Adrenal gland (tissue), 12 donors: ENCODE data around the gene LTC4S. TPM values are rescaled to one million over a fixed set of nuclear protein-coding genes. Genes with fewer than 3 reads are reported as not detected.
"Not testable (repeated sequence)": the region's sequence is repeated elsewhere in the genome, so short reads cannot be mapped to it uniquely, and the experiment has no call there.

ENCODE experiments used
- DNase-seq, 7 donors: peaks; one replicate each; pipeline ENCODE4 v3.0.0-alpha.2; 2019 to 2020
- H3K27ac ChIP-seq, 5 donors: fragments of 200-600 bp; sonication (generic) in 4 of 5; 1 replicate in 3 of 5; 2 replicates in 2 of 5; pipeline versions ENCODE4 v1.5.1 to v1.8.0; 2016 to 2020; ENCODE audit warnings: mild to moderate bottlenecking in 1 of 5
- H3K27me3 ChIP-seq: fragments of 200-600 bp; 2 replicates; pipeline ENCODE4 v1.8.0; 2021
- H3K36me3 ChIP-seq, 2 donors: fragments of 200-600 bp; replicated peaks in 1 of 2; 1 replicate in 1 of 2; 2 replicates in 1 of 2; pipeline versions ENCODE4 v1.5.1 to v1.8.0; 2018 to 2022
- H3K4me1 ChIP-seq, 2 donors: fragments of 200-600 bp; replicated peaks in 1 of 2; 1 replicate in 1 of 2; 2 replicates in 1 of 2; pipeline versions ENCODE4 v1.5.1 to v1.8.0; 2018 to 2021
- H3K4me3 ChIP-seq, 4 donors: fragments of 200-600 bp; sonication (generic) in 3 of 4; one replicate each; pipeline ENCODE4 v1.5.1; 2016 to 2018
- H3K9me3 ChIP-seq, 3 donors: fragments of 200-600 bp; sonication (generic) in 1 of 3; replicated peaks in 1 of 3; 1 replicate in 2 of 3; 2 replicates in 1 of 3; pipeline versions ENCODE4 v1.5.1 to v1.8.0; 2016 to 2021
- CTCF ChIP-seq, 6 experiments: fragments of 450-650 bp in 4 of 6; fragments of 200-600 bp in 2 of 6; sonication (generic) in 1 of 6; IDR thresholded peaks; 1 replicate in 5 of 6; 2 replicates in 1 of 6; pipeline versions ENCODE4 v1.5.1 to v1.8.0; 2016 to 2021; ENCODE audit warnings: antibody characterized with exemption in 6 of 6, mild to moderate bottlenecking in 2 of 6, moderate library complexity in 1 of 6
- POLR2A ChIP-seq, 2 donors: fragments of 450-650 bp; IDR thresholded peaks; one replicate each; pipeline ENCODE4 v1.6.1; 2017; ENCODE audit warnings: antibody characterized with exemption in 2 of 2, mild to moderate bottlenecking in 2 of 2, moderate library complexity in 1 of 2
- WGBS, 4 donors: extraction: QIAGEN DNeasy Blood & Tissue Kit in 2 of 4; methylation state at CpG; one replicate each; pipeline versions ENCODE4 v1.1.5 to v1.1.7; 2013 to 2017; 5-methylcytosine and 5-hydroxymethylcytosine counted together
- intact Hi-C, 2 donors: fragments of 100-400 bp; cut with DNase I; formaldehyde crosslinking; loops; one replicate each; pipeline versions ENCODE4 v1.14.1 to v1.15.0; 2022 to 2023
- polyA plus RNA-seq, 3 donors: library from polyadenylated mRNA; stranded (reverse); fragments of 200-250 nt in 2 of 3; fragments of 350-450 nt in 1 of 3; fragmentation: Illumina TruSeq in 1 of 3; extraction: RNeasy Lipid Tissue Mini Kit (QIAGEN cat#74804) in 1 of 3; gene quantifications; one replicate each; pipeline ENCODE4 v1.2.3, GENCODE V29; 2013 to 2014
- total RNA-seq, 9 donors: library from RNA; depleted of rRNA in 4 of 9; stranded (reverse); fragments of >200 nt in 4 of 9; fragments of 120-200 nt in 1 of 9; fragmentation: NEBNext Ultra II Directional in 1 of 9; extraction: Animal tissue kit (Norgen Biotek cat#: 25700) in 1 of 9; gene quantifications; one replicate each; pipeline versions ENCODE4 v1.1.0 to v1.2.4, GENCODE V29; 2013 to 2023
- donor health status: healthy with polysubstance abuse.
- donor health status: Bipolar disorder and iron deficiency.
- donor health status: DM: yes; HTN: yes; CAD: no.
- donor health status: DM: no; HTN: no; CAD: no.
- donor health status: DM: no; HTN: no; CAD: no.
- donor health status: DM: yes; HTN: yes; CAD: no.

The LTC4S gene
- total and polyA plus RNA-seq, 12 donors, result 4.8 to 205 (median 24.1) TPM; not detected in 1

DNA sequence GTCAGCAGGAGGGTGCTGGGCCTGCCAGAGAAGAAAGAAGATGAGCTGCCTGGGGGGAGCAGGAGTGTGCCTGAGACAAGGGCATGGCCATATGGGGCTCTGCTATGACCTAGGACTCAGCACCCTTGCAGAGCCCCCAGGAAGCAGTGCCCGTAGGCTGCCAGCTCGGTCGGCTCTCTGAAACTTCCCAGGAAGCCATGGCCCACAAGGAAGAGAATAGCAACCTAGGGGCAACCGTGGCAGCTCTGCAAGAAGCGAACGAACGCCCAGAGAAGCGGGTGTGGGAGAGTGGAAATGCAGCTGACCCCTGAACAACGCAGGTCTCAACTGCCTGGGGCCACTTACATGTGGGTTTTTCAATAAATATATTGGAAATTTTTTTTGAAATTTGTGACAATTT lies 10.7 kb upstream of the LTC4S start:
- H3K27me3 ChIP-seq, result no peaks in the 10 kb centered on the region
- peaks cover 0 to 2% of the 10 kb centered on the region in 2 donors for H3K4me1 ChIP-seq
- no peaks in the 10 kb centered on the region for H3K9me3 ChIP-seq
- H3K4me3 ChIP-seq, result no peak overlapping the region
- TF ChIP-seq CTCF (IDR thresholded peaks at IDR 0.05), result no peak
- TF ChIP-seq POLR2A (IDR thresholded peaks at IDR 0.05), result no peak
- H3K27ac ChIP-seq, result no peak overlapping the region
- H3K36me3 ChIP-seq, result peaks cover 0 to 11% of the 10 kb centered on the region in 2 donors
- WGBS, 4 donors, result 93 to 96% (median 95%) methylated on average over 9 of the region's 9 CpGs
- DNase-seq, result no peak
- intact Hi-C loops, result no loop called here

DNA sequence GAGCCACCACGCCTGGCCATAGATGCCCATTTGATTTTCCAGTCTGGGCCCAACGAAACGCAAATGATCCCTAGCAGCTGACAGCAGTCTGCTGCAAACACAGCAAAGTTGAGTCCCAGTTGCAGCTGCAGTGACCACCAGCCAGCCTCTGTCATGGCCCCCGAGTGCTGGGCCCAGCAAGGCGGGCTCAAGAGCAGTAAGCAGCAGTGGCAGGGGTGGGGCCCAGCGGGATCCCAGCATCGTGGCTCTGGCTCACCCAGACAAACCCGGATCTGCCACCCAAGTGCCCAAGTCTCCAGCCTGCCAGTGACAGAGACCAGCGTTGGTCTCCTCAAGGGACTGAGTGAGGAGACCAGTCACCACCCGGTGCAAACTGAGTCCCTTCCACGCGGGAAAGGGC lies 6.9 kb upstream of the LTC4S start:
- intact Hi-C loops, result no loop called here
- Histone ChIP-seq H3K36me3 (no peaks in the 10 kb centered on the region), H3K27ac (no peak overlapping the region), H3K4me3 (no peak overlapping the region), H3K9me3 (no peaks in the 10 kb centered on the region), H3K27me3 (no peaks in the 10 kb centered on the region), H3K4me1 (peaks cover 0 to 5% of the 10 kb centered on the region in 2 donors)
- TF ChIP-seq CTCF (IDR thresholded peaks at IDR 0.05) (no peak), POLR2A (IDR thresholded peaks at IDR 0.05) (no peak)
- DNase-seq, result no peak
- 72 to 93% (median 86%) methylated on average over 7 to 12 of the region's 12 CpGs for WGBS, 4 donors

GRCh38 chr5:179788193-179788854 lies 5.5 kb upstream of the LTC4S start:
- Histone ChIP-seq H3K4me3 (no peak overlapping the region), H3K36me3 (no peaks in the 10 kb centered on the region), H3K27ac (no peak overlapping the region), H3K27me3 (no peaks in the 10 kb centered on the region), H3K9me3 (no peaks in the 10 kb centered on the region), H3K4me1 (peaks cover 9 to 16% of the 10 kb centered on the region in 2 donors)
- WGBS, 4 donors, result 82 to 96% (median 87%) methylated on average over 4 to 7 of the region's 7 CpGs
- TF ChIP-seq CTCF (IDR thresholded peaks at IDR 0.05), result no peak
- no peak for TF ChIP-seq POLR2A (IDR thresholded peaks at IDR 0.05)
- intact Hi-C loops, result no loop called here
- DNase-seq, result no peak

GRCh38 chr5:179789278-179789677 lies 4.5 kb upstream of the LTC4S start:
- H3K9me3 ChIP-seq, intact Hi-C loops, H3K27ac ChIP-seq, H3K36me3 ChIP-seq, H3K4me3 ChIP-seq, DNase-seq, H3K27me3 ChIP-seq: not testable (repeated sequence)
- WGBS, 4 donors, result 93 to 99% (median 97%) methylated on average over 8 to 9 of the region's 9 CpGs
- H3K4me1 ChIP-seq, result peaks cover 10 to 20% of the 10 kb centered on the region in 2 donors
